GM12875 (cell line): ENCODE data around the gene NAB2.

Source experiments
- H3K4me3 ChIP-seq: one replicate; pipeline ENCODE4 v1.5.1; 2011; ENCODE audit warnings: low read depth, low read length, control low read depth
- TF ChIP-seq, protein P1 (sequence below): IDR thresholded peaks from 2 replicates; pipeline ENCODE4 v1.5.1; 2011; ENCODE audit warnings: low read depth, mild to moderate bottlenecking, control low read depth, inconsistent platforms, low read length, moderate library complexity, borderline replicate concordance; ENCODE audit not compliant: insufficient read depth

The NAB2 gene

GRCh38 chr12:57101892-57102695 is 13.2 kb downstream of the NAB2 start:
- H3K4me3 ChIP-seq: no peak overlapping the region
- TF ChIP-seq, protein P1, sequence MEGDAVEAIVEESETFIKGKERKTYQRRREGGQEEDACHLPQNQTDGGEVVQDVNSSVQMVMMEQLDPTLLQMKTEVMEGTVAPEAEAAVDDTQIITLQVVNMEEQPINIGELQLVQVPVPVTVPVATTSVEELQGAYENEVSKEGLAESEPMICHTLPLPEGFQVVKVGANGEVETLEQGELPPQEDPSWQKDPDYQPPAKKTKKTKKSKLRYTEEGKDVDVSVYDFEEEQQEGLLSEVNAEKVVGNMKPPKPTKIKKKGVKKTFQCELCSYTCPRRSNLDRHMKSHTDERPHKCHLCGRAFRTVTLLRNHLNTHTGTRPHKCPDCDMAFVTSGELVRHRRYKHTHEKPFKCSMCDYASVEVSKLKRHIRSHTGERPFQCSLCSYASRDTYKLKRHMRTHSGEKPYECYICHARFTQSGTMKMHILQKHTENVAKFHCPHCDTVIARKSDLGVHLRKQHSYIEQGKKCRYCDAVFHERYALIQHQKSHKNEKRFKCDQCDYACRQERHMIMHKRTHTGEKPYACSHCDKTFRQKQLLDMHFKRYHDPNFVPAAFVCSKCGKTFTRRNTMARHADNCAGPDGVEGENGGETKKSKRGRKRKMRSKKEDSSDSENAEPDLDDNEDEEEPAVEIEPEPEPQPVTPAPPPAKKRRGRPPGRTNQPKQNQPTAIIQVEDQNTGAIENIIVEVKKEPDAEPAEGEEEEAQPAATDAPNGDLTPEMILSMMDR: no peak

GRCh38 chr12:57103856-57104255 is 14.9 kb downstream of the NAB2 start:
- no peak overlapping the region for H3K4me3 ChIP-seq
- TF ChIP-seq, protein P1: no peak

DNA sequence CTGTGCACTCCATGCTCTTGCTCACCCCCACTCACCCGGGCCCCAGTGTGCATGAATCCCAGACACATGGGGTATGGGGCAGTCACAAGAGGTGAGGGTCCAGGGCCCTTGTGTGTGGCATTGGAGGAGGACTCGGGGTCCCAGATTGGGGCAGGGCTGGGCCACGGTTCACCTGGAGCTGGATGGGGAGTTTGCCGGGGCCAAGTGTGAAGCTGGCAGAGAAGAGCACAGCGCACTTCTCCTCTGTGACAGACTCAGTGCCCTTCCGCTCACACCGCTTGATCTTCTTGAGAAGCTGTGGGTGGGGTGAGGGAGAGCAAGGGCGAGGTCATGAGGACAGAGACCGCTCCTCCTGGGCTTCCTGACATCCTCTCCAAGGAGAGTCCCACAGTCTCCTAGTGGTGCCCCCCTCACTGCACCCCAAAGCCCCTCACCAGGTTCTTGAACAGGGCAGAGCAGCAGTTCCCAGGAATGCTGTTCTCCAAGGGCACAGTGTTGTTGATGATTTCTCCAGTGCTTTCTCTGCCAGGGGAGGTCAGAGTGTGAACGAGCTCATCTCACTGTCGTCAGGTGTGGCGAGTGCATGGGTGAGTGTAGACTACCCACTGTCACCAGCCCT is 15.5 kb downstream of the NAB2 start:
- TF ChIP-seq, protein P1: no peak
- no peak overlapping the region for H3K4me3 ChIP-seq

DNA sequence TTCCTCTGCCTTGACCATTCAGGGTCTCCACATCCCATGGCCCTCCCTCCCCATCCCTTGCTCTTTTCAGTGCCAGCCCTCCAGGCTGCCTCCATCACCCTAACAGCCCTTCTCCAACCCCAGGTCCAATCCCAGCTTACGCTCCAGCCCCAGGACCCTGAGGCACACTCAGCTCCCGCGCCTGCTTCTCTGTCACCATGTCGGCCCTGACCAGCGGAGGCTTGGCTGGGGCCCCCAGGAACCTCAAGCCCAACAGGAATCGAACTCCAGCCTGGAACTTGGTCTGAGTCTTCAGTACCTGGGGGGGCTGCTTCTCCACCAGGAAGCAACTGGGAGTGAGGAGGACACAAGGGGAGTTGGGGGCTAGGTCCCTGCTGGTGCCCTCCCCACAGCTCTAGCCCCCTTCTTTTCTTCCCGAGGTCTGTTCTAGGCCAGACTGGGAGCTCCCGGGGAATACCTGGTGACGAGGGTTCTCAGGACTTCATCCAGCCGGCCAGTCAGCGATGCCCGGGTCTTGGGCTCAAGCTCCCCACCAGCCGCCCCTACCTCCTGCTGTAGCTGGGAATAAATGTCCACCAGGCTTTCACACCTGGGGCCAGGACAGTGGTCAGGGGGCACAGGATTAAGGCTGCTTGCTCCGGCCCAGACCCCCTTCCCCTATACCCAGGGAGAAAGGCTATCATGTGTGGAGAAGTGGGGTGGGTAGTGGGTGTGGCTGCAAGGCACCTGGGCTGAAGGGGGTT is 16.3 kb downstream of the NAB2 start:
- TF ChIP-seq, protein P1: no peak
- no peak overlapping the region for H3K4me3 ChIP-seq

DNA sequence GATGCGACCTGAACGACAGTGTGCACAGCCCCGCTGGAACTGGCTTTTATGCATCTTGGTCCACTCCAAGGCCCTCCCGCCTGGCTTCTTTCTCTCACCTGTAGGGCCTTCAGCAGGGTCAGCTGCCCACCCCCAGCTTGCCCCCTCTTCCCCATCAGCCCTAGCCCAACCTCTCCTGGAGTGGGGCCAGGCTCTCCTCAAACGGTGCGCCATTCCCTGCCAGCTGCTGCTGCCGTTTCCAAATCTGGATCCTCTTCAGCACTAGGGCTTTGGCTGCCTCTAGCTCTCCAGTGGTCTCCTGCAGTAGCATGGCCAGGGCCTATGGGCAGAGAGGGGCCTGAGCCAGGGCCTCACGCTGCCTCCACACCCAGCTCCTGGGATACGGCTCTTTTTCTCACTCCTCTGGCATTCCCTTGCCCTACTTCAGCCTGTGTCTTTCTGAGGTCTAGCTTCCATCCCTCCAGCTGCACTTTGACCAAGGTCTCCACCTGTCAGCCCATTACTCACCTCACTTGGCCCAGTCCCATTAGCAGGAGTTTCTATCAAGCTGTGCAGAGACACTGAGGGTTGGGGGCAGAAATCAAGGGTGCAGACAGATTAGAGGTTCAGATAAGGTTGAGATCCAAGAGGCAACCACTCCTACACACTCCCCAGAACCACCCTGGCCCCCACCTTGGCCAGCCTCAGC is 17.3 kb downstream of the NAB2 start:
- TF ChIP-seq, protein P1: no peak
- H3K4me3 ChIP-seq: no peak overlapping the region

GRCh38 chr12:57107456-57108155 is 18.7 kb downstream of the NAB2 start:
- H3K4me3 ChIP-seq: no peak overlapping the region
- TF ChIP-seq, protein P1: no peak
